HG03175 (cell line): ENCODE measurements around the gene AP1G2.
"Not testable (repeated sequence)": the region's sequence is repeated elsewhere in the genome, so short reads cannot be mapped to it uniquely, and the experiment has no call there.

Source experiments
- ATAC-seq: cut with Tn5 transposase; IDR thresholded peaks from one replicate; pipeline ENCODE4 v1.9.1; 2021; ENCODE audit warnings: mild to moderate bottlenecking, moderate library complexity; ENCODE audit not compliant: unreplicated experiment

The AP1G2 gene

DNA sequence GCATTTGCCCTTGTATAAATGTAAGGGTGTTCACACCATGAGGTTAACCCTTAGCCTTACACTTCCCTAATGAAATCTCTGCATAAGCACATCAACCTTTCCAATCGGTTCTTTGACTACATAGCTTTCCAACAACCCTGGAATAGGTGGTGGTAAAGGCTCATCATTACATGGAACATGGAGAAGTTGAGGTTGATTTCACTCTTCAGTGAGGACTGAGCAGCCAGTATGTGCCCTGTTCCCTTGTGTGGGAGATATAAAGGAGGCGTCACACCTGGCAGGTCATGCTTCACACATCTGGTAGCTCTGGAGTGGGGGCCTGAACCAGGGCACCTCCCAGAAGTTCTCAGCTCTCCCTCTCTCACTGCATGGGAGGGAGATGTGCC is 32.7 kb upstream of the AP1G2 start:
- no peak for ATAC-seq

DNA sequence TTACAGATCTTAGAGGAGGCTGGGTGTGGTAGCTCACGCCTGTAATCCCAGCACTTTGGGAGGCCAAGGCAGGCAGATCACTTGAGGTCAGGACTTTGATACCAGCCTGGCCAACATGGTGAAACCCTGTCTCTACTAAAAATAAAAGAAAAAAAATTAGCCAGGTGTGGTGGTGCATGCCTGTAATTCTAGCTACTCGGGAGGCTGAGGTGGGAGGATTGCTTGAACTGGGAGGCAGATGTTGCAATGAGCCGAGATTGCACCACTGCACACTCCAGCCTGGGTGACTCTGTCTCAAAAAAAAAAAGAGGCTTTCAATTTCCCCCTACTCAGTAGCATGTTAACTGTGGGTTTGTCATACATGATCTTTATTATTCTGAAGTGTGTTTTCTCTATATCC is 26.6 kb upstream of the AP1G2 start:
- ATAC-seq: not testable (repeated sequence)

- ATAC-seq: no peak
These were observed 22.6 kb upstream of the AP1G2 start for GRCh38 chr14:23590198-23590597.

DNA sequence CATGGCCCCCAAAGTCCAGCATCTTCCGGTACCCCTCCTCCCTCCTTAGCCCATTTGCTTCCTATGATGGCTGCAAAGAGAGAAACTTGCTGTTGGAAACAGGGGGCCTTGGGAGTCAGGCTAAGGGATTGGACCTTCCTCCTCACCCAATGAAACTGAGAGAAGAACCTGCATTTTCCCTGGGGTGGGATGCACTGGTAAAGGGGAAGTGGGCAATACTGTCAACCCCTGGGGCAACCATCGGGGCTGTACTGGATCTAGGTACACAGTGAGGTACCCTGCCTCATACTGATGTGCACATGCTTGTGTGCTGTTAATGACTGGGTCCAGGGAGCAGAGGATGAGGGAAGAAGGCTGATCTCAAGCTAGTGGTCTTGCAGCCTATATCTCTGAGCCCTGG is 22.0 kb upstream of the AP1G2 start:
- peak; percentile 8 for ATAC-seq

DNA sequence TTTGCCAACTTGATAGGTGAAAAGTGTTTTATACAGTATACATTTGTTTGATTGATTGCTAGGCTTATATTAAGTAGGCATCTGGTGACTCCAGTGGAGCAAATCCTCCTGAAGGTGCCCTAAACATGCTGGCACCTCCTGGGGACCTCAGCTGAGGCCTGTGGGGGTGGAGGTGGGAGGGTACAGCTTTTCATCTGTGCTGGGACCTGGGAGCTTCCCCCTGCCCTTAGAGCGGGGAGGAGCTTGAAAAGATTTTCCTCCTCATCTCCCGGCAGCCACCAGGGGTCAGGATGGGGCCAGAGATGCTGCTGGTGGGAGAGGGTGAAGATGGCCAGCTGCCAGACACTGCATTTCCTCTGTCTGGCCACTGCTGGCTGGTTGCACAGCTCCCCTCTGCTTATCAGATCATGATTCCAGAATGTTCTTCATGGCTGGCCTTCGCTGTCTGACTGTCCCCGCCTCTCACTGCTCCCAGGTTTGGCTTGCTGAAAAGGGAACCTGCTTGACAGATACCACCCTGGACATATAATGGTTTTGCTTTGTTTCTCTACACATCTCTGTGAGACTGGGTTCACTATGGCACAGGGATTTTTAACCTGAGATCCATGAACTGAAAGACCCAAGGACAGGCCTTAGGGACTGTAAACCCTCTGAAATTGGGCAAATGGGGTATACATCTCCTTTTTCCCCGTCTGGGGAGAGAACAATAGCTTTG is 21.4 kb upstream of the AP1G2 start:
- ATAC-seq: peak; percentile 98

GRCh38 chr14:23584527-23585203 is 17.1 kb upstream of the AP1G2 start:
- ATAC-seq: not testable (repeated sequence)

DNA sequence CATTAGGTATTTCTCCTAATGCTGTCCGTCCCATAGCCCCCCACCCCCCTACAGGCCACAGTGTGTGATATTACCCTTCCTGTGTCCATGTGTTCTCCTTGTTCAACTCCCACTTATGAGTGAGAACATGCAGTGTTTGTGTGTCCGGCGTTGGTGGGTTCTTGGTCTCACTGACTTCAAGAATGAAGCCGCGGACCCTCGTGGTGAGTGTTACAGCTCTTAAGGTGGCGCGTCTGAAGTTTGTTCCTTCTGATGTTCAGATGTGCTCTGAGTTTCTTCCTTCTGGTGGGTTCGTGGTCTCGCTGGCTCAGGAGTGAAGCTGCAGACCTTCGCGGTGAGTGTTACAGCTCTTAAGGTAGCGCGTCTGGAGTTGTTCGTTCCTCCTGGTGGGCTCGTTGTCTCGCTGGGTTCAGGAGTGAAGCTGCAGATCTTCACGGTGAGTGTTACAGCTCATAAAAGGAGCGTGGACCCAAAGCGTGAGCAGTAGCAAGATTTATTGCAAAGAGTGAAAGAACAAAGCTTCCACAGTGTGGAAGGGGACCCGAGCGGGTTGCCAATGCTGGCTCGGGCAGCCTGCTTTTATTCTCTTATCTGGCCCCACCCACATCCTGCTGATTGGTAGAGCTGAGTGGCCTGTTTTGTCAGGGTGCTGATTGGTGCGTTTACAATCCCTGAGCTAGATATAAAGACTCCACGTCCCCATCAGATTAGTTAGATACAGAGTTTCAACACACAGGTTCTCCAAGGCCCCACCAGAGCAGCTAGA is 16.4 kb upstream of the AP1G2 start:
- not testable (repeated sequence) for ATAC-seq

GRCh38 chr14:23582906-23583760 is 15.5 kb upstream of the AP1G2 start:
- no peak for ATAC-seq

DNA sequence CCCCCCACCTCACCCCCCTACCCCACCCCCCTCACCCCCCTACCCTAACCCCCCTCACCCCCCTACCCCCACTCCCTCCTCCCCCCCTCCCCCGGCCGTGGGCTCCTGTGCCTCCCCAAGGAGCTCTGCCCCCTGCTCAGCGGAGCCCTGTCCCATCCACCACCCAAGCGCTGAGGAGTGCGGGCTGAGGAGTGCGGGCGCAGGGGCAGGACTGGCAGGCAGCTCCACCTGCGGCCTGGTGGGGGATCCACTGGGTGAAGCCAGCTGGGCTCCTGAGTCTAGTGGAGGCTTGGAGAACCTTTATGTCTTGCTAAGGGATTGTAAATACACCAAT is 13.3 kb upstream of the AP1G2 start:
- no peak for ATAC-seq

GRCh38 chr14:23580152-23580926 is 12.7 kb upstream of the AP1G2 start:
- no peak for ATAC-seq

DNA sequence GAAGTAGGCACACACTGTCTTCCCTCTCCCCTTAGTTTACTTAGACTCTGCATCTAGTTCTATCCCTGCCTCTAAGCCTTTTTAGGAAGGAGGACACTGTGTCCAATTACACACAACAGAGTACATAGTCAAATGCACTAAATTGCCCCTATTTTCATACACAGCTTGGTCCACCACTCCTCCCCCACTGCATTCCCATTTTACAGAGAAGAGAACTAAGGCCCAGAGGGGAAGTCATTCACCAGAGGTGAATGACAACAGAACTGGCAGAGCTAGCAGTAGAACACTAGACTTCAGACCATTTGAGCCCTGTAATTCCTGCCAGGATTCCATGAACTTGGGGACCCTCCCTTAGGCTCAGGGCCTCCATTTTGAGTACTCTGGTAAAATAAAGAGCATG is 12.1 kb upstream of the AP1G2 start:
- no peak for ATAC-seq

DNA sequence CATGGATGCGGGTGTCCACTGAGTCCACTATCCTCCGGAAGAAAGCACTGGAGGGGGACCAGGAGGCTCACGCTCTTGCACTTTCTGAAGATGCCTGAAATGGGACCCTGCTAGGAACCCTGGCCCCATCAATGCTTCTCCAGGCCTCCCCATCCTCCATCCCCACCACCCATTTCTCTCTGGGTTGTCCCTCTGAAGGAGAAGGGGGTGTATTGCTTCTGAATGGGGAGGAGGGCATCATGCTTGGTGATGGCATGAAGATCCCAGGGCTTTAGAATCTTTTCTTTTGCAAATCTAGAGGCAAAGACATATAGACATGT is 11.7 kb upstream of the AP1G2 start:
- no peak for ATAC-seq

DNA sequence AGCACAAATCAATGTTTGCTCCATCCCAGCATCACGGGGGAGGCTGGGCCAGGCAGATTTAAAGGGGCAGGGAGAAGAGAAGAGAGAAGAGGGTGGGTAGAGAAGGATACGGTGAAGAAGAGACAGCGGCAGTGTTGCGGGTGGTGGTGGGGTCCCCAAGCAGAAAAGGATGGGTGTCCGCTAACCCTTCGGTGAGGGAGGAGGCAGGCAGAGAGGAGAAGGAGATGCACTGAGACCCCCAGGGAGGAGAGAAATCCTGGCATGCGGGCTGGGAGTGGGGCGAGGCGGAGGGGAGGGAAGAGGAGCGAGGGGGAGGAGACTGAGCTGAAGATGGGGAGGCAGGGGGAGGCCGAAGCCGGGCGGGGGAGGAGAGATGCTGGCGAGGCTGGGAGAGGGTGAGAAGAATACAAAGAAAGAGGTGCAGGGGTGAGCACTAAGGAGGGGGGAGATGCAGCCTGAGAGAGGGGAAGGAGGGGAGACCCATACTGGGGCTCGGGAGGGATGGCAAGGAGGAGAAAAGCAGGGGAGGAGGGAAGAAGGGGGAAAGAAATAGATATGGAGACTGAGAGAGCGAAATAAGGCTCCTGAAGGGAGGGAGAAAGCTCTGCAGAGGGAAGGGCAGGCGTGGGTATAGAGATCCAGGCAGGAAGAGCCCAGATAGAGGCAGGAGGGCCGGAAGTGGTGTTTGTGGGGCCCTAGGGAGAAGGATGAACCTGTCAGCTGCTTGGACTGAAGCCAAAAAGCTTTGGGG is 11.1 kb upstream of the AP1G2 start, which contains the start of gene JPH4:
TSS of gene JPH4 (minus strand) at position 231 of the 751 bp plus-strand sequence. CDS start 1,337 bp downstream, outside the sequence.
- ATAC-seq: no peak

DNA sequence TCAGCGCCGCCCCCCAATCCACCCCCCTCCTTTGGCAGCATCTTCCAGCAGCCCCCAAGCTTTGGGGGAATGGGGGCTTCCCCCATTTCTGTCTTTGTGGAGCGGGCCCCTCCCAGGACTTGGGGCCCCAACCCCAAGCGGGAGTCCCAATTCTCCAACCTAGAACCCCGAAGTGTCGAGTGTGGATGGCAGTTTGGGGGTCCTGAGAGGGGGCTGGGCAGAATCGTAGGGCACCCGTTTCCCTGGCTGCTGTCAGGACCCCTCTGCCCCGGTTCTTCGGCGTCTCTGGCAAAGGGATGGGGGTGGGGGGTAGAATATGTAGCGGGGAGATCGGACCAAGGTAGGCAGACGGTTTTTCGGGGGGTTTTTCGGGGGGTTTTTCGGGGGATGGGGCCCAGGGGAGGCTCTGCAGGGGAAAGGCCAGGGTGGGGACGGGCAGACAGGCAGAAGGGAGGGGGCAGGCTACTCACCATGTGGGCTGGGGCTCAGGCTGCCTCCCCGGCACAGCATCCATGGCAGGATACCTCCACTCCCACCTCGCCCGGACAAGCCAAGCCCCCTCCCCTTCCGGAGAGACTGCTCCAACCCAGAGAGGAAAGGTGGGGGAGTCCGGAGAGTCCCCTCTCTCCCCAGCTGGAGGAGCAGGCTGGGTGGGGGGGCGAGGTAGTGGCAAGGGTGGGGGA is 10.3 kb upstream of the AP1G2 start:
- no peak for ATAC-seq

DNA sequence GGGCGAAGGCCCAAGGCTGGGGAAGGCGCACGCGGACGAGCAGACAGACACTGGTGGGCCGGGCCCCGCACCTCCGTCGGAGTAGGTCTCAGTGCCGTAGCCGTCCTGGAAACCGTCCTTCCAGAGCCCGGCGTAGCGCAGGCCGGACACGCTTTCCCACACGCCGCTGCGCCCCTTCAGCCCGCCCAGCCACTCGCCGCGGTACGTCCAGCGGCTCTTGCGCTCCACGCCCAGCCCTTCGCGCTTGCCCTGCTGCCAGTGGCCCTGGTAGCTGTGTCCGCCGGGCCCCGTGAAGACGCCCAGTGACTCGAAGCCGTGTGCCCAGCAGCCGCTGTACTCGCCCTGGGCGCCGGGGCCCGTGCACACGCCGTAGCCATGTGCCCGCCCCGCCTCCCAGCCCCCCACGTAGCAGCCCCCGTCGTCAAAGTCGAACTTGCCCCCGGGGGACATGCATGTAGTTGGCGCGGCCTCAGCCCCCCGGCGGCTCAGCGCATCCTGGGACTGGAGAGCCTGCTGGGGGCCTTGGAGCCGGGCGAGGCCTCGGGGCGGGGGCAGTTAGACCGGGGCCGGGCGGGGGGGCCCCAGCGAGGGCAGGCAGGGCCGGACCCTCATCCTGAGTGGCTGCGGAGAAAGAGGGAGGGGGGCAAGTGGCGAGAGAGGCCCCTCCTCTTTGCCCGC is 9.6 kb upstream of the AP1G2 start:
- no peak for ATAC-seq

GRCh38 chr14:23573384-23574015 is 5.9 kb upstream of the AP1G2 start:
- no peak for ATAC-seq

DNA sequence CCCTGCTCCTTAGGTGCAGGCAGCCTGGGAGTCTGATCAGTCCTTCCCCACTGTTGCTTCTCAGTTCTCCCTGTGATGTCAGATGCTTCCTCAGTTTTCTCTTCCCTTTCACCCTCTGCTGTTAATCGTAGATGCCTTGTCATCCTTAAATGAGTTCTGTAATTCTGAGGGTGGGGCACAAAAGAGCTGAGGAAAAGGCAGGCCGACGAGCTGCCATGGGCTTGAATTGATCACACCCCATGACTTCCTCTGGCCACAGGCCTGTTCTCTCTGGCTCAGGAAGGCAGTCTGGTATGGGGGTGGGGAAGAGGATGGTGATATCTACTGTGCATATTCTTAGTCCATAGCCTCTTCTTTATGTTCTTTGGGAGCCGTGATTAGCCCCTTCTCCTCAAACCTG is 5.2 kb upstream of the AP1G2 start:
- ATAC-seq: no peak

GRCh38 chr14:23572524-23572828 is 4.9 kb upstream of the AP1G2 start:
- no peak for ATAC-seq
